PFSK-1 (cell line): ENCODE data around the gene RNPEPL1.

ENCODE experiments used
- FOXP2 ChIP-seq: optimal IDR thresholded peaks from 2 replicates; pipeline ENCODE3; 2011; ENCODE audit warnings: borderline replicate concordance, control low read depth, inconsistent platforms; ENCODE audit not compliant: insufficient read depth; ENCODE audit errors: extremely low read length, extremely low read depth
- POLR2AphosphoS5 ChIP-seq: IDR thresholded peaks from 2 replicates; pipeline ENCODE4 v1.6.1; 2012; ENCODE audit warnings: low read depth, mild to moderate bottlenecking, control low read depth, low read length, moderate library complexity
- REST ChIP-seq, 2 experiments: IDR thresholded peaks; 2 replicates each; pipeline versions ENCODE4 v1.6.1 to v1.8.0; 2011 to 2012; ENCODE audit warnings: low read depth in 2 of 2, low read length in 2 of 2, control low read depth in 1 of 2, inconsistent platforms in 1 of 2, mild to moderate bottlenecking in 1 of 2, moderate library complexity in 1 of 2; ENCODE audit not compliant: insufficient read depth in 1 of 2
- SIN3A ChIP-seq: IDR thresholded peaks from 2 replicates; pipeline ENCODE4 v1.6.1; 2012; ENCODE audit warnings: mild to moderate bottlenecking, low read length, moderate library complexity, borderline replicate concordance; ENCODE audit not compliant: insufficient read depth
- TAF1 ChIP-seq: IDR thresholded peaks from 2 replicates; pipeline ENCODE4 v1.6.1; 2012; ENCODE audit warnings: low read length, control low read depth, borderline replicate concordance; ENCODE audit not compliant: insufficient read depth

Gene RNPEPL1

GRCh38 chr2:240611601-240612210 lies 43.4 kb downstream of the RNPEPL1 start:
- no peak for TF ChIP-seq SIN3A
- TF ChIP-seq FOXP2, result no peak
- TF ChIP-seq TAF1, result no peak
- TF ChIP-seq POLR2AphosphoS5, result no peak
- no peak for TF ChIP-seq REST (IDR thresholded peaks at IDR 0.05; ENCODE audit: insufficient read depth in 1 of 2, low read depth in 2 of 2, low read length in 2 of 2)

- TF ChIP-seq SIN3A (no peak), POLR2AphosphoS5 (no peak), REST (IDR thresholded peaks at IDR 0.05; ENCODE audit: insufficient read depth in 1 of 2, low read depth in 2 of 2, low read length in 2 of 2) (no peak), FOXP2 (no peak), TAF1 (no peak)
Observed at GRCh38 chr2:240613781-240614180, 45.5 kb downstream of the RNPEPL1 start.

GRCh38 chr2:240614391-240614790 lies 46.1 kb downstream of the RNPEPL1 start:
- TF ChIP-seq FOXP2 (no peak), SIN3A (no peak), POLR2AphosphoS5 (no peak)

- TF ChIP-seq SIN3A (no peak), TAF1 (no peak), FOXP2 (no peak), POLR2AphosphoS5 (no peak), REST (IDR thresholded peaks at IDR 0.05; ENCODE audit: insufficient read depth in 1 of 2, low read depth in 2 of 2, low read length in 2 of 2) (no peak)
Observed at GRCh38 chr2:240615396-240615795, 47.1 kb downstream of the RNPEPL1 start.

- no peak for TF ChIP-seq POLR2AphosphoS5
- no peak for TF ChIP-seq REST (IDR thresholded peaks at IDR 0.05; ENCODE audit: insufficient read depth in 1 of 2, low read depth in 2 of 2, low read length in 2 of 2)
- TF ChIP-seq FOXP2, result no peak
Observed at GRCh38 chr2:240615820-240616547, 47.7 kb downstream of the RNPEPL1 start.
